ENCODE data around the gene ATP2B2.

The ATP2B2 gene

GRCh38 chr3:10435850-10436249, 69.5 kb downstream of the ATP2B2 start:
- Histone ChIP-seq H3K9me3 (ENCODE audit: insufficient read depth, low read length, severe bottlenecking) (no peaks in the 10 kb centered on the region), H3K27ac (ENCODE audit: low read length) (no peak overlapping the region), H3K9ac (ENCODE audit: low read depth, low read length) (no peak overlapping the region), H3K36me3 (ENCODE audit: insufficient read depth, low read length) (no peaks in the 10 kb centered on the region), H4K20me1 (ENCODE audit: insufficient read depth, low read length) (no peaks in the 10 kb centered on the region), H3K79me2 (ENCODE audit: insufficient read depth, low read length) (no peaks in the 10 kb centered on the region), H2AFZ (ENCODE audit: low read depth, low read length) (no peak overlapping the region), H3K4me1 (ENCODE audit: insufficient read depth, low read length) (no peaks in the 10 kb centered on the region), H3K27me3 (ENCODE audit: insufficient read depth, low read length, poor library complexity) (peaks cover 3% of the 10 kb centered on the region), H3K4me3 (ENCODE audit: low read depth in 1 of 2, low read length in 2 of 2) (no peak overlapping the region), H3K4me2 (ENCODE audit: insufficient read depth, low read length) (no peak overlapping the region)
- no peak for TF ChIP-seq CTCF (IDR thresholded peaks at IDR 0.05; ENCODE audit: borderline replicate concordance, extremely low read depth, low read length, poor library complexity, severe bottlenecking)
- no peak for TF ChIP-seq EZH2 (IDR thresholded peaks at IDR 0.05; ENCODE audit: borderline replicate concordance, low read depth, low read length, severe bottlenecking)
- no peak for DNase-seq
- no peak for ATAC-seq (ENCODE audit: insufficient read depth, low read depth)

GRCh38 chr3:10434938-10435336, 70.4 kb downstream of the ATP2B2 start:
- no peaks in the 10 kb centered on the region for H4K20me1 ChIP-seq (ENCODE audit: insufficient read depth, low read length)
- TF ChIP-seq EZH2 (IDR thresholded peaks at IDR 0.05; ENCODE audit: borderline replicate concordance, low read depth, low read length, severe bottlenecking) (no peak), CTCF (IDR thresholded peaks at IDR 0.05; ENCODE audit: borderline replicate concordance, extremely low read depth, low read length, poor library complexity, severe bottlenecking) (no peak)
- H3K27ac ChIP-seq (ENCODE audit: low read length) = no peak overlapping the region
- no peak overlapping the region for H3K4me3 ChIP-seq (ENCODE audit: low read depth in 1 of 2, low read length in 2 of 2)
- no peaks in the 10 kb centered on the region for H3K36me3 ChIP-seq (ENCODE audit: insufficient read depth, low read length)
- peaks cover 3% of the 10 kb centered on the region for H3K27me3 ChIP-seq (ENCODE audit: insufficient read depth, low read length, poor library complexity)
- DNase-seq (no peak), ATAC-seq (ENCODE audit: insufficient read depth, low read depth) (no peak)
- H3K4me2 ChIP-seq (ENCODE audit: insufficient read depth, low read length) = no peak overlapping the region
- H3K9ac ChIP-seq (ENCODE audit: low read depth, low read length) = no peak overlapping the region
- H3K79me2 ChIP-seq (ENCODE audit: insufficient read depth, low read length) = no peaks in the 10 kb centered on the region
- H3K4me1 ChIP-seq (ENCODE audit: insufficient read depth, low read length) = no peaks in the 10 kb centered on the region
- H3K9me3 ChIP-seq (ENCODE audit: insufficient read depth, low read length, severe bottlenecking) = no peaks in the 10 kb centered on the region
- no peak overlapping the region for H2AFZ ChIP-seq (ENCODE audit: low read depth, low read length)

- Histone ChIP-seq H3K27ac (ENCODE audit: low read length) (no peak overlapping the region), H3K36me3 (ENCODE audit: insufficient read depth, low read length) (no peaks in the 10 kb centered on the region), H3K9me3 (ENCODE audit: insufficient read depth, low read length, severe bottlenecking) (no peaks in the 10 kb centered on the region), H3K9ac (ENCODE audit: low read depth, low read length) (no peak overlapping the region), H3K4me3 (ENCODE audit: low read depth in 1 of 2, low read length in 2 of 2) (no peak overlapping the region), H3K79me2 (ENCODE audit: insufficient read depth, low read length) (no peaks in the 10 kb centered on the region), H3K4me1 (ENCODE audit: insufficient read depth, low read length) (no peaks in the 10 kb centered on the region), H2AFZ (ENCODE audit: low read depth, low read length) (no peak overlapping the region), H4K20me1 (ENCODE audit: insufficient read depth, low read length) (no peaks in the 10 kb centered on the region), H3K27me3 (ENCODE audit: insufficient read depth, low read length, poor library complexity) (peaks cover 3% of the 10 kb centered on the region), H3K4me2 (ENCODE audit: insufficient read depth, low read length) (no peak overlapping the region)
- TF ChIP-seq EZH2 (IDR thresholded peaks at IDR 0.05; ENCODE audit: borderline replicate concordance, low read depth, low read length, severe bottlenecking) = no peak
- no peak for TF ChIP-seq CTCF (IDR thresholded peaks at IDR 0.05; ENCODE audit: borderline replicate concordance, extremely low read depth, low read length, poor library complexity, severe bottlenecking)
- no peak for DNase-seq
- ATAC-seq (ENCODE audit: insufficient read depth, low read depth) = no peak
These were observed 71.0 kb downstream of the ATP2B2 start for GRCh38 chr3:10434144-10434937.
